Measurements from ENCODE around the gene TENT4B.

DNA sequence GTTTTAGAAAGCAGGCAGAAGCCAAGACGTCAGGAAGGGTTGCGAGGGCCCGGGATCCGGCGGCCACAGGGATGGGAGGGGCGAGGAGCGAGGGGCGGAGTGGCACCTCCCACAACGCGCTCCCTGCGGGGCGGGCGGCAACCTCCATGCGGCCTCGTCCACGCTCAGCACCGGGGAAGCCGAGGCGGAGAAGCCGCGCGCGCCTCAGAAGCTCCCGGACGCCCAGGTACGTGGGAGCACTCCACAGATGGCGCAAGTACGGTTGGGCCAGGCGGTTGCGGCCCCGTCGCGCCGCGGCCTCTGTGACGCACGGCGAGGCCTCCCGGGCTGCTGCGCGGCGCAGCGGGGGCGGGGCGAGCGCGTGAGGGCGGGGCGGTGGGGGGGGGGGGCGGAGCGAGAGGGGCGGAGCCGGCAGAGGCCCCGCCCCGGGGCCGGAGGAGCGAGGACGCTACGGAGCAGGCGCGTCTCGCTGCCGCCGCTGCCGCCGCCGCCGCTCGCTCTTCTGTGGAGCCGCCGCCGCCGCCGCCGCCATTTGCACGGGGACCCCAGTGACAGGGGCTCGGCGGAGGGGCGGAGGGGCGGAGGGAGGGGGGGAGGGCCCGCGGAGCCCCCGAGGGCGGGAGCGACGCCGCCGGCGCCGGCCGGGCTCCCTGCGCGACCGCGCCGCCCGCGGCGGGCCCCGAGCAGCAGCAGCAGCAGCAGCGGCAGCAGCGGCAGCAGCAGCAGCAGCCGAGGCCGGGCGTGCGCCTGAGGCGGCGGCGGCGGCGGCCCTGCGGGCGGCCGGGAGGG, at the start of gene TENT4B:
- TF ChIP-seq, protein P1, sequence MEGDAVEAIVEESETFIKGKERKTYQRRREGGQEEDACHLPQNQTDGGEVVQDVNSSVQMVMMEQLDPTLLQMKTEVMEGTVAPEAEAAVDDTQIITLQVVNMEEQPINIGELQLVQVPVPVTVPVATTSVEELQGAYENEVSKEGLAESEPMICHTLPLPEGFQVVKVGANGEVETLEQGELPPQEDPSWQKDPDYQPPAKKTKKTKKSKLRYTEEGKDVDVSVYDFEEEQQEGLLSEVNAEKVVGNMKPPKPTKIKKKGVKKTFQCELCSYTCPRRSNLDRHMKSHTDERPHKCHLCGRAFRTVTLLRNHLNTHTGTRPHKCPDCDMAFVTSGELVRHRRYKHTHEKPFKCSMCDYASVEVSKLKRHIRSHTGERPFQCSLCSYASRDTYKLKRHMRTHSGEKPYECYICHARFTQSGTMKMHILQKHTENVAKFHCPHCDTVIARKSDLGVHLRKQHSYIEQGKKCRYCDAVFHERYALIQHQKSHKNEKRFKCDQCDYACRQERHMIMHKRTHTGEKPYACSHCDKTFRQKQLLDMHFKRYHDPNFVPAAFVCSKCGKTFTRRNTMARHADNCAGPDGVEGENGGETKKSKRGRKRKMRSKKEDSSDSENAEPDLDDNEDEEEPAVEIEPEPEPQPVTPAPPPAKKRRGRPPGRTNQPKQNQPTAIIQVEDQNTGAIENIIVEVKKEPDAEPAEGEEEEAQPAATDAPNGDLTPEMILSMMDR (conservative IDR thresholded peaks at IDR 0.05; ENCODE audit: low read depth, low read length) = no peak
- TF ChIP-seq EZH2 (IDR thresholded peaks at IDR 0.05; ENCODE audit: borderline replicate concordance, low read depth, low read length, poor library complexity, severe bottlenecking) = no peak
